ENCODE measurements around the gene OR6B3. TPM values are rescaled to one million over a fixed set of nuclear protein-coding genes. Genes with fewer than 3 reads are reported as not detected.

Gene OR6B3
- polyA plus RNA-seq (2012; ENCODE audit: low read depth, missing spikeins), result not detected

- DNase-seq (ENCODE audit: insufficient read length, low spot score) (no peak), FAIRE-seq (no peak)
- TF ChIP-seq TAF1 (IDR thresholded peaks at IDR 0.05; ENCODE audit: low read depth, low read length) (no peak), POLR2A (IDR thresholded peaks at IDR 0.05; ENCODE audit: low read depth, low read length) (no peak), POLR2AphosphoS5 (IDR thresholded peaks at IDR 0.05; ENCODE audit: low read depth, low read length) (no peak), PAX5 (IDR thresholded peaks at IDR 0.05; ENCODE audit: insufficient read depth, low read length, severe bottlenecking) (no peak), SPI1 (IDR thresholded peaks at IDR 0.05; ENCODE audit: low read depth, low read length) (no peak), POU2F2 (IDR thresholded peaks at IDR 0.05; ENCODE audit: low read depth, low read length) (no peak)
These were observed at the start of gene OR6B3 for GRCh38 chr2:240053173-240054155. TSS of gene OR6B3 (minus strand) at chr2:240053521.

DNA sequence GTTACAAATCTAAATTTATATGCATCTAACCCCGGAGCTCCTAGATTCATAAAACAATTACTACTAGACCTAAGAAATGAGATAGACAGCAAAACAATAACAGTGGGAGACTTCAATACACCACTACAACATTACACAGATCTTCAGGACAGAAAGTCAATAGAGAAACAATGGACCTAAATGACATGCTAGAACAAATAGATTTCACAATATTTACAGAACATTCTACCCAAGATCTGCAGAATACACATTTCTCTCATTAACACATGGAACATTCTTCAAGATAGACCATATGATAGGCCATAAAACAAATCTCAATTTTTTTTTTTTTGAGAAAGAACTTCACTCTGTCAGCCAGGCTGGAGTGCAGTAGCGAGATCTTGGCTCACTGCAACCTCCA lies 45.0 kb upstream of the OR6B3 start:
- TF ChIP-seq POU2F2 (IDR thresholded peaks at IDR 0.05; ENCODE audit: low read depth, low read length) (no peak), TAF1 (IDR thresholded peaks at IDR 0.05; ENCODE audit: low read depth, low read length) (no peak), POLR2AphosphoS5 (IDR thresholded peaks at IDR 0.05; ENCODE audit: low read depth, low read length) (no peak), SPI1 (IDR thresholded peaks at IDR 0.05; ENCODE audit: low read depth, low read length) (no peak), PAX5 (IDR thresholded peaks at IDR 0.05; ENCODE audit: insufficient read depth, low read length, severe bottlenecking) (no peak)
- DNase-seq (ENCODE audit: insufficient read length, low spot score) (no peak), FAIRE-seq (no peak)

DNA sequence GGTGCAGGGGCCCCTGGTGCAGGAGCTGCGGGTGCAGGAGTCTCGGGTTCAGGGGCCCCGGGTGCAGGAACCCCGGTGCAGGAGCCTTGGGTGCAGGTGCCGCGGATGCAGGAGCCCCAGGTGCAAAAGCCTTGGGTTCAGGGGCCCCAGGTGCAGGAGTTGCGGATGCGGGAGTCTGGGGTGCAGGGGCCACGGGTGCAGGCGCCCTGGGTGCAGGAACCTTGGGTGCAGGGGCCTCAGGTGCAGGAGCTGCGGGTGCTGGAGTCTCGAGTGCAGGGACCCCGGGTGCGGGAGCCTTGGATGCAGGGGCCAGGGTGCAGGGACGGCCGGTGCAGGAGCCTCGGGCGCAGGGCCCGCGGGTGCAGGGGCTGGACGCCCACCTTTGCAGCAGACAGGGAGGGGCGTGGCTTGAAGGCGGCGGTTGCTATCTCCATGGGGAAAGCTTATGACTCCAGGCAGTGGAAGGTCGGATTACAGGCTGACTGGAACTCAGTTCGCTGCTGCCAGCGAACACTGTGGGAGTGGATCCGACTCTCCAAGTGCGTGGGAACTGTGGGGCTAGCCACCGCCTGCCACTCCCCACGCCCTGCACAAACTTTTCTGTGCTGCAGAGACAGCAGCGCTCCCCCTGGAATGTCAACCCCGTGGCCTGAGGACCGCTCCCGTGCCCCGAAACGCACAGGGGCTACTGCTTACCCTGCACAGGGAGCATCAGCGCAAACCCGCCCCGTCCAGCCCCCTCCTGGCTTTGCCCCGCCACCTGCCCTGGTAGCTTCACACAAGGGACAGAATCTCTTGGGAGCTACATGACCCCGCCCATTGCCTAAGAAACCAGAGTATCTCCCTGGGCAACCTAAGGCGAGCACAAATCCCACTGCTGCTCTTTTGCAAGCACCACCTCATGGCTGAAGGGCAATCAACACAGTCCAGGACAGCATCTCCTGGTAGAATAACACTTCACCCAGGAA lies 42.5 kb upstream of the OR6B3 start:
- TF ChIP-seq POLR2AphosphoS5 (IDR thresholded peaks at IDR 0.05; ENCODE audit: low read depth, low read length) (no peak), POLR2A (IDR thresholded peaks at IDR 0.05; ENCODE audit: low read depth, low read length) (no peak), PAX5 (IDR thresholded peaks at IDR 0.05; ENCODE audit: insufficient read depth, low read length, severe bottlenecking) (no peak), POU2F2 (IDR thresholded peaks at IDR 0.05; ENCODE audit: low read depth, low read length) (no peak), TAF1 (IDR thresholded peaks at IDR 0.05; ENCODE audit: low read depth, low read length) (no peak), SPI1 (IDR thresholded peaks at IDR 0.05; ENCODE audit: low read depth, low read length) (no peak)
- FAIRE-seq, result no peak
- DNase-seq (ENCODE audit: insufficient read length, low spot score), result no peak

- no peak for TF ChIP-seq POLR2A (IDR thresholded peaks at IDR 0.05; ENCODE audit: low read depth, low read length)
- no peak for TF ChIP-seq SPI1 (IDR thresholded peaks at IDR 0.05; ENCODE audit: low read depth, low read length)
- no peak for TF ChIP-seq POU2F2 (IDR thresholded peaks at IDR 0.05; ENCODE audit: low read depth, low read length)
- no peak for TF ChIP-seq POLR2AphosphoS5 (IDR thresholded peaks at IDR 0.05; ENCODE audit: low read depth, low read length)
- FAIRE-seq, result no peak
These were observed 36.0 kb upstream of the OR6B3 start for GRCh38 chr2:240089306-240089705.

DNA sequence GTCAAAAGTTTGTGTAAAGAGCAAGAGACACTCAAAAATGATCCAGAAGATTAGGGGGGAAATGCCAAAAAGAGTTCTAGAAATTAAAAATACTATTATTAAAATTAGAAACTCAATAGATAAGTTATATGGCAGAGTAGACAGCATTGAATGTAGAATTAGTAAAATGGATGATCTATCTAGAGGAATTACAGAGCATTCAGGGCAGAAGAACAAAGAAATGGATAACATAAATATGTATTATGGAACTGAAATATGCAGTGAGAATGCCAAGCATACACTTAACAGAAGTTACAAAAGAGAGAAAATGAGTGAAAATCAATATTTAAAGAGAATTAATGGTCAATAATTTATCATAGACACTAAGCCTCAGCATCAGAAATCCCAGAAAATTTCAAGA lies 33.2 kb upstream of the OR6B3 start:
- DNase-seq (ENCODE audit: insufficient read length, low spot score) (no peak), FAIRE-seq (no peak)
- no peak for TF ChIP-seq TAF1 (IDR thresholded peaks at IDR 0.05; ENCODE audit: low read depth, low read length)
- no peak for TF ChIP-seq SPI1 (IDR thresholded peaks at IDR 0.05; ENCODE audit: low read depth, low read length)
- no peak for TF ChIP-seq POLR2A (IDR thresholded peaks at IDR 0.05; ENCODE audit: low read depth, low read length)
- TF ChIP-seq POU2F2 (IDR thresholded peaks at IDR 0.05; ENCODE audit: low read depth, low read length), result no peak
- no peak for TF ChIP-seq POLR2AphosphoS5 (IDR thresholded peaks at IDR 0.05; ENCODE audit: low read depth, low read length)
- TF ChIP-seq PAX5 (IDR thresholded peaks at IDR 0.05; ENCODE audit: insufficient read depth, low read length, severe bottlenecking), result no peak

More at GRCh38 chr2:240089306-240089705, 36.0 kb upstream of the OR6B3 start:
- no peak for DNase-seq (ENCODE audit: insufficient read length, low spot score)

- no peak for DNase-seq (ENCODE audit: insufficient read length, low spot score)
- no peak for TF ChIP-seq POLR2A (IDR thresholded peaks at IDR 0.05; ENCODE audit: low read depth, low read length)
- no peak for TF ChIP-seq TAF1 (IDR thresholded peaks at IDR 0.05; ENCODE audit: low read depth, low read length)
- TF ChIP-seq POU2F2 (IDR thresholded peaks at IDR 0.05; ENCODE audit: low read depth, low read length), result no peak
- no peak for TF ChIP-seq POLR2AphosphoS5 (IDR thresholded peaks at IDR 0.05; ENCODE audit: low read depth, low read length)
- no peak for TF ChIP-seq PAX5 (IDR thresholded peaks at IDR 0.05; ENCODE audit: insufficient read depth, low read length, severe bottlenecking)
- no peak for TF ChIP-seq SPI1 (IDR thresholded peaks at IDR 0.05; ENCODE audit: low read depth, low read length)
- no peak for FAIRE-seq
These were observed 25.3 kb upstream of the OR6B3 start for GRCh38 chr2:240078631-240079030.

GRCh38 chr2:240077442-240077841 lies 24.1 kb upstream of the OR6B3 start:
- FAIRE-seq (no peak), DNase-seq (ENCODE audit: insufficient read length, low spot score) (no peak)
- no peak for TF ChIP-seq POLR2AphosphoS5 (IDR thresholded peaks at IDR 0.05; ENCODE audit: low read depth, low read length)
- no peak for TF ChIP-seq PAX5 (IDR thresholded peaks at IDR 0.05; ENCODE audit: insufficient read depth, low read length, severe bottlenecking)
- no peak for TF ChIP-seq SPI1 (IDR thresholded peaks at IDR 0.05; ENCODE audit: low read depth, low read length)
- TF ChIP-seq POU2F2 (IDR thresholded peaks at IDR 0.05; ENCODE audit: low read depth, low read length), result no peak

DNA sequence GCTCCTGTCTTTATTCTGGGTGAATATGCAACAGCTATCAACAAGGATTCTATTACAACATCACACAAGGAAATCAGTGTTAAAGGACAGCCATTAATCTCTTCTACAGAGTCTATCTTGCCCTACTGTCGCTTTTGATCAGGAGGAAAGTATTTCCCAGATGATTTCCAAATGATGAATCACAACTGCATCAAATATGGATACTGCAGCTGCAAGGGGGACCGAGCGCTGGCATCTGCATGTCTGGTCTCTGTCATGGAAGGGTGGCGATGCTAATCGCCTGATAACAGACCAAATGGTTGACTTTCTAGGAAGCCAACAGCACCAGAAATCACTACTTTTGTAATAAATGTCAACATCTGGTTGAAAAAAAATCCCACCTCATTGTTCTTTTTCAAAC lies 21.2 kb upstream of the OR6B3 start:
- DNase-seq (ENCODE audit: insufficient read length, low spot score) (no peak), FAIRE-seq (no peak)
- no peak for TF ChIP-seq PAX5 (IDR thresholded peaks at IDR 0.05; ENCODE audit: insufficient read depth, low read length, severe bottlenecking)
- no peak for TF ChIP-seq POU2F2 (IDR thresholded peaks at IDR 0.05; ENCODE audit: low read depth, low read length)
- no peak for TF ChIP-seq POLR2AphosphoS5 (IDR thresholded peaks at IDR 0.05; ENCODE audit: low read depth, low read length)
- no peak for TF ChIP-seq SPI1 (IDR thresholded peaks at IDR 0.05; ENCODE audit: low read depth, low read length)
- no peak for TF ChIP-seq TAF1 (IDR thresholded peaks at IDR 0.05; ENCODE audit: low read depth, low read length)

GRCh38 chr2:240070907-240071306 lies 17.6 kb upstream of the OR6B3 start:
- TF ChIP-seq POLR2AphosphoS5 (IDR thresholded peaks at IDR 0.05; ENCODE audit: low read depth, low read length) (no peak), SPI1 (IDR thresholded peaks at IDR 0.05; ENCODE audit: low read depth, low read length) (no peak), POLR2A (IDR thresholded peaks at IDR 0.05; ENCODE audit: low read depth, low read length) (no peak), PAX5 (IDR thresholded peaks at IDR 0.05; ENCODE audit: insufficient read depth, low read length, severe bottlenecking) (no peak), TAF1 (IDR thresholded peaks at IDR 0.05; ENCODE audit: low read depth, low read length) (no peak), POU2F2 (IDR thresholded peaks at IDR 0.05; ENCODE audit: low read depth, low read length) (no peak)
- FAIRE-seq (no peak), DNase-seq (ENCODE audit: insufficient read length, low spot score) (no peak)

Measured in GM12891 (cell line).